B cell (primary cell): ENCODE data around the gene ZNF423. TPM values are rescaled to one million over a fixed set of nuclear protein-coding genes. Genes with fewer than 3 reads are reported as not detected.

Experiments
- ATAC-seq: fragments of 200-7000 bp; cut with Tn5 transposase; one replicate; pipeline ENCODE4 v1.10.0; 2021; ENCODE audit warnings: low read depth, mild to moderate bottlenecking, moderate number of reproducible peaks, moderate library complexity
- CTCF ChIA-PET: fragments of 350-600 bp; sonication (Branson Sonifier 250); formaldehyde crosslinking; loops from one replicate; lab custom pipeline; 2021; ENCODE audit warnings: antibody characterized with exemption, inconsistent platforms; lab: Charles Lee
- POLR2A ChIA-PET: fragments of 350-600 bp; sonication (Branson Sonifier 250); formaldehyde crosslinking; loops from one replicate; lab custom pipeline; 2021; ENCODE audit warnings: antibody characterized with exemption; lab: Charles Lee
- DNase-seq: peaks from one replicate; pipeline ENCODE4 v3.0.0; 2013
- H2AFZ ChIP-seq: 2 replicates; pipeline ENCODE4 v1.6.1; 2012; ENCODE audit warnings: mild to moderate bottlenecking, low read depth, low read length; ENCODE audit not compliant: insufficient read depth, poor library complexity, severe bottlenecking
- H3K27ac ChIP-seq, 2 donors: 1 replicate in 1 of 2; 2 replicates in 1 of 2; pipeline ENCODE4 v1.5.1; 2012 to 2013; ENCODE audit warnings: low read length in 2 of 2, mild to moderate bottlenecking in 2 of 2, moderate library complexity in 1 of 2
- H3K27me3 ChIP-seq, 4 experiments: fragments of 200-600 bp in 1 of 4; sonication (generic) in 1 of 4; replicated peaks in 1 of 4; 1 replicate in 2 of 4; 2 replicates in 2 of 4; pipeline versions ENCODE4 v1.6.1 to v1.7.0; 2013 to 2016; ENCODE audit warnings: low read length in 3 of 4, mild to moderate bottlenecking in 2 of 4, mixed read lengths in 1 of 4, moderate library complexity in 1 of 4; ENCODE audit not compliant: insufficient read depth in 4 of 4, control insufficient read depth in 3 of 4; ENCODE audit errors: control extremely low read depth in 1 of 4
- H3K36me3 ChIP-seq, 2 experiments: replicated peaks in 1 of 2; 1 replicate in 1 of 2; 2 replicates in 1 of 2; pipeline versions ENCODE4 v1.6.1 to v1.7.1; 2013; ENCODE audit warnings: low read length in 1 of 2; ENCODE audit not compliant: insufficient read depth in 2 of 2, control insufficient read depth in 1 of 2; ENCODE audit errors: control extremely low read depth in 1 of 2, extremely low read depth in 1 of 2
- H3K4me1 ChIP-seq, 2 donors: fragments of 200-600 bp in 1 of 2; sonication (generic) in 1 of 2; 1 replicate in 1 of 2; 2 replicates in 1 of 2; pipeline versions ENCODE4 v1.5.1 to v1.6.1; 2013 to 2017; ENCODE audit warnings: low read length in 2 of 2; ENCODE audit not compliant: control insufficient read depth in 2 of 2, insufficient read depth in 2 of 2
- H3K4me2 ChIP-seq: replicated peaks from 2 replicates; pipeline ENCODE3; 2012; ENCODE audit warnings: mild to moderate bottlenecking, low read depth, low read length; ENCODE audit not compliant: poor library complexity, severe bottlenecking
- H3K4me3 ChIP-seq, 5 experiments: fragments of 200-600 bp in 1 of 5; sonication (generic) in 1 of 5; 1 replicate in 3 of 5; 2 replicates in 2 of 5; pipeline versions ENCODE4 v1.5.1 to v1.7.0; 2011 to 2016; ENCODE audit warnings: low read length in 4 of 5, mild to moderate bottlenecking in 4 of 5, low read depth in 2 of 5, control low read depth in 1 of 5, moderate library complexity in 1 of 5; ENCODE audit not compliant: insufficient read depth in 1 of 5; ENCODE audit errors: control extremely low read depth in 1 of 5, extremely low read depth in 1 of 5
- H3K79me2 ChIP-seq: fragments of 200-600 bp; sonication (generic); one replicate; pipeline ENCODE4 v1.6.0; 2016; ENCODE audit warnings: low read length; ENCODE audit not compliant: control insufficient read depth, insufficient read depth
- H3K9ac ChIP-seq: fragments of 200-600 bp; sonication (generic); 2 replicates; pipeline ENCODE4 v1.6.1; 2017; ENCODE audit warnings: mild to moderate bottlenecking, low read length, moderate library complexity
- H3K9me3 ChIP-seq, 3 donors: one replicate each; pipeline versions ENCODE4 v1.6.1 to v1.7.1; 2013; ENCODE audit warnings: low read length in 2 of 3; ENCODE audit not compliant: control insufficient read depth in 2 of 3, insufficient read depth in 1 of 3; ENCODE audit errors: control extremely low read depth in 1 of 3
- H4K20me1 ChIP-seq: 2 replicates; pipeline ENCODE4 v1.6.0; 2012; ENCODE audit warnings: mild to moderate bottlenecking, low read length; ENCODE audit not compliant: insufficient read depth, control insufficient read depth, poor library complexity, severe bottlenecking
- H3K27ac Mint-ChIP-seq: one replicate; pipeline ENCODE4 v1.8.0; 2021; ENCODE audit warnings: mixed read lengths
- H3K27me3 Mint-ChIP-seq: one replicate; pipeline ENCODE4 v1.8.0; 2021; ENCODE audit warnings: mixed read lengths
- H3K4me1 Mint-ChIP-seq: one replicate; pipeline ENCODE4 v1.8.0; 2021; ENCODE audit warnings: mixed read lengths
- H3K4me3 Mint-ChIP-seq: one replicate; pipeline ENCODE4 v1.8.0; 2021; ENCODE audit warnings: mixed read lengths
- H3K9me3 Mint-ChIP-seq: one replicate; pipeline ENCODE4 v1.8.0; 2022; ENCODE audit warnings: mixed read lengths; ENCODE audit not compliant: insufficient read depth
- EZH2 ChIP-seq: IDR thresholded peaks from 2 replicates; pipeline ENCODE4 v1.6.1; 2012; ENCODE audit warnings: borderline replicate concordance, low read depth, mild to moderate bottlenecking, moderate library complexity, low read length; ENCODE audit not compliant: insufficient read depth, poor library complexity, severe bottlenecking
- WGBS: methylation state at CpG from one replicate; pipeline ENCODE4 v1.1.5; 2013; ENCODE audit warnings: missing lambda C conversion rate; ENCODE audit not compliant: insufficient coverage; 5-methylcytosine and 5-hydroxymethylcytosine counted together
- intact Hi-C: fragments of 100-400 bp; cut with micrococcal nuclease; formaldehyde crosslinking; loops from one replicate; pipeline ENCODE4 v1.10.0; 2022
- polyA plus RNA-seq: library from polyadenylated mRNA; depleted of rRNA; stranded (reverse); fragments of >200 nt; gene quantifications from 2 replicates; pipeline ENCODE4 v1.2.3, GENCODE V29; 2012
- total RNA-seq, 2 donors: library from RNA; stranded (reverse); fragments of 120-200 nt in 1 of 2; gene quantifications; 1 replicate in 1 of 2; 2 replicates in 1 of 2; pipeline versions ENCODE4 v1.2.3 to v1.2.4, GENCODE V29; 2013 to 2022
- TF ChIP-seq, protein P1 (sequence below): fragments of 200-600 bp; IDR thresholded peaks from one replicate; pipeline ENCODE4 v1.8.0; 2022; ENCODE audit warnings: antibody characterized with exemption, mild to moderate bottlenecking

Gene ZNF423
- total and polyA plus RNA-seq, 2 donors (not counting 1 experiment from before 2014, with no cell fraction given) = not detected

DNA sequence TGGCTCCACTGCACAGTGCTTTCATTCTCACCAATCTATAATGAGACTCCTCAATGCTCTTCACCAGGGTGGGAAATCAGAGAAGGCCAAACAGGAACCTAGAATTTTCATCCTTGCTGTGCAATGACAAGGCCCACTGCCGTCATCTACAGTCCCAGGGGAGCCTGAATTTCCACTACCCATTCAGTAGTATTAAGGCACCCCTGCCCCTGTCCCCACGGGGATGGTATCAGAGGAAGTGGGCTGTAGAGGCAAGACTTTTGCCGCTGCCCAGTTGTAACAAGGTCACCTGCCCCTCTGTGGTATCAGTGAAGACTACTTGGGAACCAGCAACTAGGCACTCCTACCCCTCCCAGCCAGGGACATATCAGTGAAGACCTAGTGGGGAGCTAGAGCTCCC, 377.8 kb downstream of the ZNF423 start:
- no peak overlapping the region for H3K4me3 Mint-ChIP-seq
- peaks cover 11% of the 10 kb centered on the region for H3K27me3 Mint-ChIP-seq
- no peaks in the 10 kb centered on the region for H3K9me3 ChIP-seq
- H3K4me1 Mint-ChIP-seq = peaks cover 5% of the 10 kb centered on the region
- no peak overlapping the region for H3K9ac ChIP-seq
- no peaks in the 10 kb centered on the region for H3K9me3 Mint-ChIP-seq
- no peak overlapping the region for H2AFZ ChIP-seq
- H3K27me3 ChIP-seq = peaks cover 0 to 4% (median 3%) of the 10 kb centered on the region in 4 experiments
- intact Hi-C loops = no loop called here
- TF ChIP-seq EZH2 = no peak
- TF ChIP-seq, protein P1, sequence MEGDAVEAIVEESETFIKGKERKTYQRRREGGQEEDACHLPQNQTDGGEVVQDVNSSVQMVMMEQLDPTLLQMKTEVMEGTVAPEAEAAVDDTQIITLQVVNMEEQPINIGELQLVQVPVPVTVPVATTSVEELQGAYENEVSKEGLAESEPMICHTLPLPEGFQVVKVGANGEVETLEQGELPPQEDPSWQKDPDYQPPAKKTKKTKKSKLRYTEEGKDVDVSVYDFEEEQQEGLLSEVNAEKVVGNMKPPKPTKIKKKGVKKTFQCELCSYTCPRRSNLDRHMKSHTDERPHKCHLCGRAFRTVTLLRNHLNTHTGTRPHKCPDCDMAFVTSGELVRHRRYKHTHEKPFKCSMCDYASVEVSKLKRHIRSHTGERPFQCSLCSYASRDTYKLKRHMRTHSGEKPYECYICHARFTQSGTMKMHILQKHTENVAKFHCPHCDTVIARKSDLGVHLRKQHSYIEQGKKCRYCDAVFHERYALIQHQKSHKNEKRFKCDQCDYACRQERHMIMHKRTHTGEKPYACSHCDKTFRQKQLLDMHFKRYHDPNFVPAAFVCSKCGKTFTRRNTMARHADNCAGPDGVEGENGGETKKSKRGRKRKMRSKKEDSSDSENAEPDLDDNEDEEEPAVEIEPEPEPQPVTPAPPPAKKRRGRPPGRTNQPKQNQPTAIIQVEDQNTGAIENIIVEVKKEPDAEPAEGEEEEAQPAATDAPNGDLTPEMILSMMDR = no peak
- H3K79me2 ChIP-seq = no peaks in the 10 kb centered on the region
- no peaks in the 10 kb centered on the region for H3K36me3 ChIP-seq
- CTCF ChIA-PET = no interaction called here
- H3K4me3 ChIP-seq = no peak overlapping the region
- ATAC-seq = peak; percentile 75
- H3K4me2 ChIP-seq = no peak overlapping the region
- no peak overlapping the region for H3K27ac ChIP-seq
- POLR2A ChIA-PET = no interaction called here
- H4K20me1 ChIP-seq = no peaks in the 10 kb centered on the region
- no peak overlapping the region for H3K27ac Mint-ChIP-seq
- DNase-seq = peak; percentile 29
- peaks cover 6 to 10% of the 10 kb centered on the region in 2 donors for H3K4me1 ChIP-seq
- 0% methylated on average over 2 of the region's 3 CpGs for WGBS

DNA sequence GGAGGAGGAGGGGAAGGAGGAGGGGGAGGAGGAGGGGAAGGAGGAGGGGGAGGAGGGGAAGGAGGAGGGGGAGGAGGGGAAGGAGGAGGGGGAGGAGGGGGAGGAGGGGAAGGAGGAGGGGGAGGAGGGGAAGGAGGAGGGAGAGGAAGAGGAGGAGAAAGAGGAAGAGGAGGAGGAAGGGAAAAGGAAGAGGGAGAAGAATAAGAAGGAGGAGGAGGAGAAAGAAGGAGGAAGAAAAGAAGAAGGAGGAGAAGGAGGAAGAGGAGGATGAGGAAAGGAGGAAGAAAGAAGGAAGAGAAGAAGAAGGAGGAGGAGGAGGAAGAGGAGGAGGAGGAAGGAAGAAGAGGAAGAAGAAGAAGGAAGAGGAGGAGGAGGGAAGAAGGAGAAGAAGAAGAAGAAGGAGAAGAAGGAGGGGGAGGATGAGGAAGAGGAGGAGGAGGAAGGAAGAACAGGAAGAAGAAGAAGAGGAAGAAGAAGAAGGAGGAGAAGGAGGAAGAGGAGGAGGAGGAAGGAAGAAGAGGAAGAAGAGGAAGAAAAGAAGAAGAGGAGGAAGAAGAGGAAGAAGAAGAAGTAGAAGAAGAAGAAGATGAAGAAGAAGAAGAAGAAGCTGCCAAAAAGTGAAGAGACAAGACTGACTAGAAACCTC, 378.5 kb downstream of the ZNF423 start:
- POLR2A ChIA-PET = no interaction called here
- Mint-ChIP-seq H3K9me3 (no peaks in the 10 kb centered on the region), H3K4me3 (no peak overlapping the region), H3K27me3 (peaks cover 10% of the 10 kb centered on the region), H3K27ac (no peak overlapping the region), H3K4me1 (peaks cover under 1% of the 10 kb centered on the region)
- no peak overlapping the region for H3K4me3 ChIP-seq
- TF ChIP-seq, protein P1 = no peak
- DNase-seq (no peak), ATAC-seq (no peak)
- H3K27me3 ChIP-seq = peaks cover 0 to 4% (median 2%) of the 10 kb centered on the region in 4 experiments
- intact Hi-C loops = no loop called here
- H3K27ac ChIP-seq = no peak overlapping the region
- H3K36me3 ChIP-seq = no peaks in the 10 kb centered on the region
- H4K20me1 ChIP-seq = no peaks in the 10 kb centered on the region
- CTCF ChIA-PET = no interaction called here
- no peak overlapping the region for H2AFZ ChIP-seq
- no peaks in the 10 kb centered on the region for H3K79me2 ChIP-seq
- H3K9me3 ChIP-seq = no peaks in the 10 kb centered on the region
- H3K4me2 ChIP-seq = no peak overlapping the region
- H3K9ac ChIP-seq = no peak overlapping the region
- H3K4me1 ChIP-seq = peaks cover 6 to 10% of the 10 kb centered on the region in 2 donors
